Measurements from ENCODE around the gene CEP104.

The CEP104 gene

GRCh38 chr1:3777647-3778589 lies 79.1 kb downstream of the CEP104 start:
- Histone ChIP-seq H3K4me2 (ENCODE audit: low read length) (no peak overlapping the region), H3K4me3 (ENCODE audit: low read length) (no peak overlapping the region), H3K36me3 (ENCODE audit: insufficient read depth, low read length) (peaks cover 33% of the 10 kb centered on the region), H3K9ac (ENCODE audit: low read depth, low read length) (no peak overlapping the region), H3K4me1 (ENCODE audit: control insufficient read depth, insufficient read depth, low read length) (peaks cover 15% of the 10 kb centered on the region), H3K9me3 (replicated peaks; ENCODE audit: low read length) (no peaks in the 10 kb centered on the region), H3K27me3 (ENCODE audit: control insufficient read depth, insufficient read depth, low read length) (no peaks in the 10 kb centered on the region)

DNA sequence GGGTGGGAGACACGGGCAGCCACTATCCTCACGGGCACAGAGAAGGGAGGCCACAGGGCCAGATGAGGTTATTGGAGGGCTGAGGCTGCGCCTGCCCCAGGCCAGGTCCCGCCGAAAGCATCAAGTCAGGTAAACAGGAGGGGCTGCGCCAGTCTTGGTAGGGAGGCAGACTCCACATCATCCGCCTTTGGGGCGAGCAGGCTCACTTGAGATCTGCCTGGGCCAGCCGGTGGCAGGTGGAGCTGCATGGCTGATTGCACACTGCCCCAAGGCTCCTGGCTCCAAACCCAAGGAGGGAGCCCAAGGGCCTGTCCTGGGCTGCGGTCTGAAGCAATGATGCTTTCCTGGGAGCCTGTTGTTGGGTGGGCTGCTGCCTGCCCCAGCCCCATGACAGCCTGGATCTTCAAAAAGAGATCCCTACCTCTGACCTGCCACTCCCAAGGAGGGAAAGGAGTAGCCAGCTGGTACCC lies 79.9 kb downstream of the CEP104 start:
- H3K27me3 ChIP-seq (ENCODE audit: control insufficient read depth, insufficient read depth, low read length), result no peaks in the 10 kb centered on the region
- H3K4me1 ChIP-seq (ENCODE audit: control insufficient read depth, insufficient read depth, low read length), result peaks cover 15% of the 10 kb centered on the region
- no peak overlapping the region for H3K9ac ChIP-seq (ENCODE audit: low read depth, low read length)
- H3K36me3 ChIP-seq (ENCODE audit: insufficient read depth, low read length), result peaks cover 27% of the 10 kb centered on the region
- H3K4me2 ChIP-seq (ENCODE audit: low read length), result no peak overlapping the region
- H3K9me3 ChIP-seq (replicated peaks; ENCODE audit: low read length), result no peaks in the 10 kb centered on the region
- no peak overlapping the region for H3K4me3 ChIP-seq (ENCODE audit: low read length)

GRCh38 chr1:3776231-3776961 lies 80.6 kb downstream of the CEP104 start:
- H3K4me3 ChIP-seq (ENCODE audit: low read length), result no peak overlapping the region
- peaks cover 21% of the 10 kb centered on the region for H3K36me3 ChIP-seq (ENCODE audit: insufficient read depth, low read length)
- peaks cover 5% of the 10 kb centered on the region for H3K27me3 ChIP-seq (ENCODE audit: control insufficient read depth, insufficient read depth, low read length)
- peaks cover 20% of the 10 kb centered on the region for H3K4me1 ChIP-seq (ENCODE audit: control insufficient read depth, insufficient read depth, low read length)
- H3K4me2 ChIP-seq (ENCODE audit: low read length), result no peak overlapping the region
- H3K9ac ChIP-seq (ENCODE audit: low read depth, low read length), result no peak overlapping the region
- no peaks in the 10 kb centered on the region for H3K9me3 ChIP-seq (replicated peaks; ENCODE audit: low read length)

GRCh38 chr1:3775490-3776230 lies 81.4 kb downstream of the CEP104 start:
- Histone ChIP-seq H3K27me3 (ENCODE audit: control insufficient read depth, insufficient read depth, low read length) (peaks cover 12% of the 10 kb centered on the region), H3K4me1 (ENCODE audit: control insufficient read depth, insufficient read depth, low read length) (peaks cover 20% of the 10 kb centered on the region), H3K4me2 (ENCODE audit: low read length) (no peak overlapping the region), H3K4me3 (ENCODE audit: low read length) (no peak overlapping the region), H3K9ac (ENCODE audit: low read depth, low read length) (no peak overlapping the region), H3K36me3 (ENCODE audit: insufficient read depth, low read length) (peaks cover 14% of the 10 kb centered on the region), H3K9me3 (replicated peaks; ENCODE audit: low read length) (no peaks in the 10 kb centered on the region)

GRCh38 chr1:3774946-3775489 lies 82.0 kb downstream of the CEP104 start:
- Histone ChIP-seq H3K9me3 (replicated peaks; ENCODE audit: low read length) (no peaks in the 10 kb centered on the region), H3K4me1 (ENCODE audit: control insufficient read depth, insufficient read depth, low read length) (peaks cover 20% of the 10 kb centered on the region), H3K4me3 (ENCODE audit: low read length) (no peak overlapping the region), H3K9ac (ENCODE audit: low read depth, low read length) (no peak overlapping the region), H3K27me3 (ENCODE audit: control insufficient read depth, insufficient read depth, low read length) (peaks cover 16% of the 10 kb centered on the region), H3K36me3 (ENCODE audit: insufficient read depth, low read length) (peaks cover 11% of the 10 kb centered on the region), H3K4me2 (ENCODE audit: low read length) (no peak overlapping the region)

DNA sequence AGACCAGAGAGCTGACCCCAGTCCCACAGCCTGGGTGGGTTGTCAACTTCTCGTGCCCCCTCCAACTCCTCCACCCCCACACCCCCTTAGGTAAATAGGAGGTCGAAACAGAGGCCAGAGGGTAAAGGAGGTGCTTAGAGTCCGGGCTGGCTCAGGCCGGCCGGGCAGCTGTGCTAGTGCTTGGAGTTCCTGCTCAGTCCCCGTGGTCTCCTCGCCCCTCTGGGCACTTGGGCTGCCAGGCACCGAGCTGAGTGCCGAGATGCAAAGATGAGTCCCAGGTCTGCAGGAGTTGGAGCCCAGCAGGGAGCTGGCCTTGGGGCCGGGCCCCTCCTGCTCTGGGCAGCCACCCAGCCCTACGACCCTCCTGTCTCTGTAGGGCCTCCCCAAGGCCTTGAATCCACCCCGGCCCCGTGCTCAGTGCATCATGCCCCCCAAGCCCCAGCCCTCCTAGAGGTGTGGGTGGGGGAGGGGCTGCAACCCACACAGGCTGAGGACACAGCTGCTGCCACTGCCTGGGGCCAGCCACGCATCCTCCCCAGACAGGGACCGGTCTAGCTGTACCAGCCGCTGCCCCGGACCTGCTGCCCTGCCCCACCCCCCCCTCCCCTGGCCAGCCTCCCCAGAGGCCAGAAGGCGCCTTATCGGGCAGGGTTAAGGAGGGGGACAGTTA lies 82.6 kb downstream of the CEP104 start:
- Histone ChIP-seq H3K27me3 (ENCODE audit: control insufficient read depth, insufficient read depth, low read length) (peaks cover 16% of the 10 kb centered on the region), H3K9me3 (replicated peaks; ENCODE audit: low read length) (no peaks in the 10 kb centered on the region), H3K9ac (ENCODE audit: low read depth, low read length) (no peak overlapping the region), H3K36me3 (ENCODE audit: insufficient read depth, low read length) (peaks cover 5% of the 10 kb centered on the region), H3K4me2 (ENCODE audit: low read length) (no peak overlapping the region), H3K4me1 (ENCODE audit: control insufficient read depth, insufficient read depth, low read length) (peaks cover 20% of the 10 kb centered on the region), H3K4me3 (ENCODE audit: low read length) (no peak overlapping the region)

DNA sequence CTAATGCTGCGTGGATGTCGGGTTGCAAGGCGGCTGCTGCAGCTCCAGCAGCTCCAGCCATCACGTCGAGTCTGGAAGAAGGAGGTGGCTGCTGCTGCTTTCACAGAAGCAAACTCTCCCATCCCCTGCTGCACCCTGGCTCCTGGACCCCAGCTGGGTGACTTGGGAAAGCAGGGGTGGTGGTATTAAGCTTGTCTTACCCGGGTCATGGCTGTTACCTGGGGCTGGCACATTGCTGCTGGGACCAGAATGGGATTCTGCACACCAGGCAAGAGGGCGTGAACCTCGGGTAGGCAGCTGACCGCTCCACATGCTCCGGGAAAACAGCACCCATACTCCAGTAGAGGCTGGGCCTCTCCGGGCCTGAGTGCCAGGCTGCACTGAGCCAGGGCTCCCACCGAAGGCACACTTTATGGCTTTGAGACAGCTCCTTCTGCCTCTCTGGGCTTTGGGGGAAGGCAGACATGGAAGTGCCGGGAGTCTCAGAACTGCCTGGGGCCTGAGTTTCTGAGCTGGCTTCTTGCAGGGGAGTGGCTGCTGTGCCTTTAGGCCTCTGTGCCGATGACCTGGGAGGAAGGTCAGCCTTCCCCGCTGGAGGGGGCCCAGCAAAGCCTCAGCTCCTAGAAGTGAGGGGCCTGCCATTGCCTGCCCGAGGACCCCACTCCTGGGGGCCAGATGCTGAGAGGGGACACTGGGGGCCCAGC lies 83.3 kb downstream of the CEP104 start:
- no peaks in the 10 kb centered on the region for H3K36me3 ChIP-seq (ENCODE audit: insufficient read depth, low read length)
- H3K27me3 ChIP-seq (ENCODE audit: control insufficient read depth, insufficient read depth, low read length), result peaks cover 16% of the 10 kb centered on the region
- no peak overlapping the region for H3K4me2 ChIP-seq (ENCODE audit: low read length)
- no peaks in the 10 kb centered on the region for H3K9me3 ChIP-seq (replicated peaks; ENCODE audit: low read length)
- H3K9ac ChIP-seq (ENCODE audit: low read depth, low read length), result no peak overlapping the region
- H3K4me3 ChIP-seq (ENCODE audit: low read length), result no peak overlapping the region
- peaks cover 20% of the 10 kb centered on the region for H3K4me1 ChIP-seq (ENCODE audit: control insufficient read depth, insufficient read depth, low read length)

DNA sequence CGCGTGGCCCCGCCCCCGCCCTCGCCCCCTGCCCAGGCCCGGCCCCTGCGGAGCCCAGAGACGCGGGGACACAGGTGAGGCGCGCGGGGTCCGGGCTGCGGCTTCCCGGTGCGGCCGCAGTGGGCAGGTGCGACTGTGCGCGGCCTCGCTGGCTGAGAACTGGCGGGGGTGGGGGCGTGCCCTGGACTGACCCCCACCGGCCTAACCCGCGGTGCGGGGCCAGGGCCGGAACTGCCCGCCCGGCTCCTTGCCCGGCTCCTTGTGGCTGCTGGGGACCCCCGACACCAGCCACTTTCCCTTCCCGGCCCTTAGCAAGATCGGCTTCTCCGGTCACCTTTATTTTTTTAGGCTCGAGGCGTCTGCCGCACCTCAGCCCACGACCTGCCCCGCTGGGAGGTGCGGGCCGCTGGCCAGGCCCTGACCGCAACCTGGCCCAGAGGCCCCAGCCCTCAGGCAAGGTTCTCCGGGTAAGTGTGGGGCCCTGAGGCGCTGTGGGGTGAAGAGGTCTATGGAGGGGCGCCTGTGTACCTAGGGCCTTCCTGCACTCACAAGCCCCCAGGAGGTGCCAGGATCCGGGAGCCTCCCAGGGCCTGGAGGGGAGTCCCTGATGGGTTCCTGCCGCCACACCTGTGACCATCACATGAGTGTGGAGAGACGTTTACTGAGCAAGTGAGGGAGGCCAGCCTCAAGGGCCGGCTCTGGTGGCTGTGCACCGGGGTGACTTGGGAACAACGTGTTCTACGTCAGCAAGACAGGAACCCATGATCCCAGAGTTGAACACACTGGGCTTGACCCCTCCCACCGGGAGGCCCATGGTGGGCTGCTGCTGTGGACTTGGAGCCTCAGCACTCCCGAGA lies 84.1 kb downstream of the CEP104 start, which contains the start of gene SMIM1:
TSS of gene SMIM1 (plus strand) at position 35 of the 857 bp plus-strand sequence. CDS start 2,625 bp downstream, outside the sequence.
- Histone ChIP-seq H3K4me2 (ENCODE audit: low read length) (peak within 1 kb of the TSS; percentile 79), H3K9me3 (replicated peaks; ENCODE audit: low read length) (no peaks in the 10 kb centered on the region), H3K9ac (ENCODE audit: low read depth, low read length) (peak within 1 kb of the TSS; percentile 30), H3K27me3 (ENCODE audit: control insufficient read depth, insufficient read depth, low read length) (peaks cover 16% of the 10 kb centered on the region), H3K36me3 (ENCODE audit: insufficient read depth, low read length) (no peaks in the 10 kb centered on the region), H3K4me3 (ENCODE audit: low read length) (peak within 1 kb of the TSS; percentile 66), H3K4me1 (ENCODE audit: control insufficient read depth, insufficient read depth, low read length) (peaks cover 20% of the 10 kb centered on the region)

- H3K4me2 ChIP-seq (ENCODE audit: low read length), result peak overlapping the region; percentile 79
- no peaks in the 10 kb centered on the region for H3K9me3 ChIP-seq (replicated peaks; ENCODE audit: low read length)
- peak overlapping the region; percentile 66 for H3K4me3 ChIP-seq (ENCODE audit: low read length)
- no peaks in the 10 kb centered on the region for H3K36me3 ChIP-seq (ENCODE audit: insufficient read depth, low read length)
- peaks cover 16% of the 10 kb centered on the region for H3K27me3 ChIP-seq (ENCODE audit: control insufficient read depth, insufficient read depth, low read length)
- H3K4me1 ChIP-seq (ENCODE audit: control insufficient read depth, insufficient read depth, low read length), result peaks cover 20% of the 10 kb centered on the region
- peak overlapping the region; percentile 30 for H3K9ac ChIP-seq (ENCODE audit: low read depth, low read length)
Observed at GRCh38 chr1:3772027-3772714, 84.8 kb downstream of the CEP104 start.

Measured in skeletal muscle satellite cell (primary cell).